Measurements from ENCODE around the gene GRM7.

DNA sequence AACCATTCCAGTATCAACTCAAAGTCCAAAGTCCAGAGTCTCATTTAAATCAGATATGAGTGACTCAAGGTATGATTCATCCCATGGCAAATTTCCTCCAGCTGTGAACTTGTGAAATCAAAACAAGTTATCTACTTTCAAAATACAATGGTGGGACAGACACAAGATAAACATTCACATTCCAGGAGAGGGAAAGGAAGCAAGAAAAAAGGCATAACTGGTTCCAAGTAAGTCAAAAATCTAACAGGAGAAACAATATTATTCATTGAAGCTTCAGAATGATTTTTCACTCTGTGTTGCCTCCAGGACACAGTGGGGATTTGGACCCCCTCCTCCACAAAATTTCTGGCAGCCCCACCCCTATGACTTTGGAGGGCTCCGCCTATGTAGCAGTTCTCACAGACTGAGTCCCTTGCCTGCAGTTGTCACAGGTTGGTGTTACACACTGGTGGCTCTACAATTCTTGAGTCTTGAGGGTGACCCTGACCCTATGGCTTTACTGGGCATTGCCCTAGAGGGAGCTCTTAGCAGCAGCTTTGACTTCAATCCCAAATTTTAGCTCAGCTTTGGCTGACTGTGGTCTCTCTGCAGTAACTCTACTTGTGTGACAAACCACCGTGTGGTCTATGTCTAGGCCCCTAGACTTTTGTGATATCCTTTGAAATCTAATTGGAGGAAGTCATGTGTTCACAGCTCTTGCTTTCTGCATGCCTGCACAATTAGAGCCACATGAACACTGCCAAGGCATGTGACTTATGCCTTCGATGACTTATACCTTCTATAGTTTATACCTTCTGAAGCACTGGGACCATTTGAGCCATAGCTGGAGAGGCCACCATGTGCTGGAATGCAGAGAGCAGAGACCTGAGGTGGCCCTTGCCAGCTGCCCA is 644.2 kb downstream of the GRM7 start:
- TF ChIP-seq, protein P1, sequence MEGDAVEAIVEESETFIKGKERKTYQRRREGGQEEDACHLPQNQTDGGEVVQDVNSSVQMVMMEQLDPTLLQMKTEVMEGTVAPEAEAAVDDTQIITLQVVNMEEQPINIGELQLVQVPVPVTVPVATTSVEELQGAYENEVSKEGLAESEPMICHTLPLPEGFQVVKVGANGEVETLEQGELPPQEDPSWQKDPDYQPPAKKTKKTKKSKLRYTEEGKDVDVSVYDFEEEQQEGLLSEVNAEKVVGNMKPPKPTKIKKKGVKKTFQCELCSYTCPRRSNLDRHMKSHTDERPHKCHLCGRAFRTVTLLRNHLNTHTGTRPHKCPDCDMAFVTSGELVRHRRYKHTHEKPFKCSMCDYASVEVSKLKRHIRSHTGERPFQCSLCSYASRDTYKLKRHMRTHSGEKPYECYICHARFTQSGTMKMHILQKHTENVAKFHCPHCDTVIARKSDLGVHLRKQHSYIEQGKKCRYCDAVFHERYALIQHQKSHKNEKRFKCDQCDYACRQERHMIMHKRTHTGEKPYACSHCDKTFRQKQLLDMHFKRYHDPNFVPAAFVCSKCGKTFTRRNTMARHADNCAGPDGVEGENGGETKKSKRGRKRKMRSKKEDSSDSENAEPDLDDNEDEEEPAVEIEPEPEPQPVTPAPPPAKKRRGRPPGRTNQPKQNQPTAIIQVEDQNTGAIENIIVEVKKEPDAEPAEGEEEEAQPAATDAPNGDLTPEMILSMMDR (IDR thresholded peaks at IDR 0.05; ENCODE audit: low read depth, low read length, missing input control): no peak
- TF ChIP-seq GABPA (IDR thresholded peaks at IDR 0.05 in 1 of 2, conservative IDR thresholded peaks at IDR 0.05 in 1 of 2) (no peak), REST (IDR thresholded peaks at IDR 0.05) (no peak), SP1 (IDR thresholded peaks at IDR 0.05) (no peak), ATF3 (IDR thresholded peaks at IDR 0.05) (no peak), YY1 (IDR thresholded peaks at IDR 0.05) (no peak), JUND (IDR thresholded peaks at IDR 0.05) (peak; percentile 42 to 63), ZBTB33 (IDR thresholded peaks at IDR 0.05) (no peak), TAF1 (conservative IDR thresholded peaks at IDR 0.05) (no peak), FOXA1 (IDR thresholded peaks at IDR 0.05) (no peak), RXRA (IDR thresholded peaks at IDR 0.05) (no peak), HNF4A (conservative IDR thresholded peaks at IDR 0.05) (peak; percentile 40 to 63), RAD21 (IDR thresholded peaks at IDR 0.05) (no peak)
- TF ChIP-seq, protein P2, sequence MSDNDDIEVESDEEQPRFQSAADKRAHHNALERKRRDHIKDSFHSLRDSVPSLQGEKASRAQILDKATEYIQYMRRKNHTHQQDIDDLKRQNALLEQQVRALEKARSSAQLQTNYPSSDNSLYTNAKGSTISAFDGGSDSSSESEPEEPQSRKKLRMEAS (IDR thresholded peaks at IDR 0.05): no peak

Measured in liver (tissue), 3 donors.